ENCODE results near the gene SMIM29.

DNA sequence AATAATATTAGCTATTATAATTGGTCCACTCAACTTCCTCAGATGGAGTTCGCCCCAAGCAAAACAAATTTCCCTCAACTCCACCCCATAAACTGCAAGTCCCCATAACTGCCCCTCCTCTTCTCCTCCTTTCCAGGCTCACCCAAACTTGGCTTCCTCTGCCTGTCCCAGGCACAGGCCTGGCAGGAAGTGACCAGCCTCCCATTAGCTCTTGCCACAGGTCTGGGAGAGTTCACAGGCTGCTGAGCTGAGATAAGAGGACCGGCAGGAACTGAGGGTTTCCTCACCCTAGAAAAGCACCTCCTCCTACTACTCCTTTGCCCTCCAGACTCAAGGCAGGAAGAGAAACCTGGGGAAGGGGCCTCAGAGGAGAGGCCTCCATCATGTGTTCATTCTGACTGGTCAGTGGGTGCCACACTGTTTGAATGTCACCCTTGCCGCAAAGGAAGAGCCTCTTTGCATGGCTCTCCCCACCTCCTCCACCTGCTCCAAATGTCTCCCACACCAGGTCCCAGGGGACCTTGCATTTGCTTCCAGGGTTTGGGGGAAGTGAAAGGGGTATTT lies 24.5 kb upstream of the SMIM29 start:
- TF ChIP-seq CTCF (IDR thresholded peaks at IDR 0.05; ENCODE audit: low read depth, low read length, poor library complexity, severe bottlenecking) (no peak), EZH2phosphoT487 (IDR thresholded peaks at IDR 0.05; ENCODE audit: borderline replicate concordance, low read length) (no peak)

Data from DOHH2 (cell line).